ENCODE measurements around the gene SLC44A3.
A peak's percentile ranks its signal among the peaks of the same experiment; 100 is the strongest.
"Not testable (repeated sequence)": the region's sequence is repeated elsewhere in the genome, so short reads cannot be mapped to it uniquely, and the experiment has no call there.

Gene SLC44A3

DNA sequence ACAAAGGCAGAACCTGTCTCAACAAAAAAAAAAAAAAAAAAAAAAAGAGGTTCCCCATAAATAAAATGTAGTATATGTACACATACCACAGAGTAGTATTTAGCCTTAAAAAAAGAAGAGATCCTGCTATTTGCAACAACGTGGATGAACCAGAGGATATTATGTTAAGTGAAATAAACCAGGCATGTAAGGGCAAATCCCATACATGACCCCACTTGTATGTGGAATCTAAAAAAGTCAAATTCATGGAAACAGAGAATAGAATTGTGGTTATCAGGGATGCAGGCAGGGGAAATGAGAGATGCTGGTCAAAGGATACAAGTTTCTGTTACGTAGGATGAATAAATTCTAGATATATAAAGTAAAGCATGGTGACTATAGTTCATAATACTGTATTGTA lies 16.7 kb downstream of the SLC44A3 start:
- DNase-seq (ENCODE audit: low read depth in 2 of 2), result no peak

DNA sequence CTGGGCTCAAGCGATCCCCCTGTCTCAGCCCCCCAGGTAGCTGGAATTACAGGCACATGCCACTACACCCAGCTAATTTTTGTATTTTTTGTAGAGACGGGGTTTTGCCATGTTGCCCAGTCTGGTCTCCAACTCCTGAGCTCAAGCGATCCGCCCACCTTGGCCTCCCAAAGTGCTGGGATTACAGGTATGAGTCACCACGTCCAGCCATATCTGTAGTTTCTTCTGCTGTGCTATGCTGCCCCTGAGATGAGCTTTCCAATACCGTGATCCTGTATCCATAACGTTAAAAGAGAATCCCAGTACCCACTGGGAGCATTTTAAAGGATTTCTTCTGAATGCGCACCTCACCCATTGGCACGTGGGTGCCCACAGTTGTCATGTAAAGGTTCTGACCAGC lies 20.2 kb downstream of the SLC44A3 start:
- not testable (repeated sequence) for DNase-seq (ENCODE audit: low read depth in 2 of 2)

DNA sequence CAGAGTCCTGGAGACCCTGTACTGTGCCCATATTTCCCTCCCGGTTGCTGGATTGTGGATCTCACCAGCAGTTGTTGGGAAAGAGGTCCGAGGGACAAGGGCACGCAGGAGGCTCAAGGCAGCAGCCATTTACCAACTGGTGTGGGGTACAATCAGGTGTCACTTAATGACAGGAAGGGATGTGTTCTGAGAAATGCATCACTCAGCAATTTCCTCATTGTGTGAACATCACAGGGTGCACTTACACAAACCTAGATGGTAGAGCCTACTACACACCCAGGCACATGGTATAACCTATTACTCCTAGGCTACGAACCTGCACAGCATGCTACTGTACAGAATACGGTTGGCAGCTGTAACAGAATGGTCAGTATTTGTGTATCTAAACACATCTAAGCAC lies 20.7 kb downstream of the SLC44A3 start:
- DNase-seq (ENCODE audit: low read depth in 2 of 2), result no peak

DNA sequence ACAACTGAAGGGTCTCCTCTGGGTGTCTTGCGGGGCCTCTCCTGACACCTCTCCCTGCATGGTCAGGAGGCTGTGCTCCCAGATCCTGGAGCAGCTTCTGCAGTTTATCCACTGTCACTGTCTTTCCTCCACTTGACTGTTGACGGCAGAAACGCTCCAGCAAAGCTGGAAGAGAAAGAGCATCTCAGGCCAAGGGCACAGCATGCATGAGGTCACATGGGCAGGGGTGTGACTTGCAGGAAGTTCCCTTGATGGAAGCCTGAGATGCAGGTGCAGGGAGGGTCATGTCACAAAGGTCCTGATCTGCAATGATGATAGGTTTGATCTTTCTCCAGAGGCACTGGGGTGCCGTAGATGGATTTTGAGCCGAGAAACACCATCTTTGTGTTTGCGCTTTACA lies 23.3 kb downstream of the SLC44A3 start:
- no peak for DNase-seq (ENCODE audit: low read depth in 2 of 2)

DNA sequence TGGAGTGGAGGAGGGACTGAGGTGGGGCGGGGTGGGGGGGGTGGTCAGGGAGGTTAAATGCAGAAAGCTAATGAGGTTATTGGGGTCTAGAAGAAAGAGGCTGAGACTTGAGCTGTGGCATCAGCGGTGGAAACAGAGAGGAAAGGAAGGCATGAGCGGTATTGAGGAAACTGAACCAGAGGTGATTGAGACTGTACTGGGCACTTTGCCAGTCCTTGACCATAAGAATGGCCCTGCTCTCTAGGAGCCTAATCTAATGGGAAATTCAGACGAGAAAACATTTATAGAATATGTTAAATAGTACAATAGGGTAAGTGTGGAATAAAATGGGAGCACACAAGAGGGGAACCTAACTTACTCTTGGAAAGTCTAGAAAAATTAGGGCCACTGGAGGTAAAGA lies 23.7 kb downstream of the SLC44A3 start:
- no peak for DNase-seq (ENCODE audit: low read depth in 2 of 2)

DNA sequence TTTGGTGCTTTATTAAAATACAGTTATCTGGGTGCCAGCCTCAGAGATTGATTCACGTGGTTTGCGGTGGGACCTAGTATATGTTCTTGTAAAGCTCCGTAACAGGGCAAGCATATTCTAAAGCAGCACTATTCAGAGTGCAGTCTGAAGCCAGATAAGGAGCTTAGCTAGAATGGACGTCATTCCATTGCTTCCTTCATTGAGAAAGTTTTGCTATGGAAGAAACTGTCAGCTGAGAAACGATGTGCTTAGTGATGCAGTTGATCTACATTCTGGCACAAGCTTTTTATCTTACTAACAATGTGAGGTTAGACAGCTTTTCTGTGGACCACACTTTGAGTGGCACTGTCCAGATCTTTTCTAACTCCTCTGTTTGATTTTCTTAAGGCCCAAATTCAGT lies 26.2 kb downstream of the SLC44A3 start:
- no peak for DNase-seq (ENCODE audit: low read depth in 2 of 2)

DNA sequence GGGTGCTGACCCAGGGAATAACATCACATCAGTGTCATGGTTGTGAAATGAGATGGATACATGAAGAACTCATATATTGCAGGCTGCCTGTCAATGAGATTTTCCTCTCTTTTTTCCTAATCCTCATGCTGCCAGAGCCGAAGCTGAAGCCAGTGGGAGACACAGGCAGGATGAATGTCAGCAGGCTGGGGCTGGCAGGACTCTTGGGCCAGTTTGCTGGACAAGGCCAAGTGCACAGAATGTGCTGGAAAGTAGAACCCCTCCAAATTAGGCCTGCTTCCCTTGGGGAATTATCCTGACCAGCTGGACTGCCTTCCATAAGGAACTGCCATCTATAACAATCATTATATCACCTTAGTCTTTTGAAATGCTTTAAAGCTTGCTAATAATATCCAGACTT lies 31.4 kb downstream of the SLC44A3 start:
- DNase-seq (ENCODE audit: low read depth in 2 of 2), result no peak

DNA sequence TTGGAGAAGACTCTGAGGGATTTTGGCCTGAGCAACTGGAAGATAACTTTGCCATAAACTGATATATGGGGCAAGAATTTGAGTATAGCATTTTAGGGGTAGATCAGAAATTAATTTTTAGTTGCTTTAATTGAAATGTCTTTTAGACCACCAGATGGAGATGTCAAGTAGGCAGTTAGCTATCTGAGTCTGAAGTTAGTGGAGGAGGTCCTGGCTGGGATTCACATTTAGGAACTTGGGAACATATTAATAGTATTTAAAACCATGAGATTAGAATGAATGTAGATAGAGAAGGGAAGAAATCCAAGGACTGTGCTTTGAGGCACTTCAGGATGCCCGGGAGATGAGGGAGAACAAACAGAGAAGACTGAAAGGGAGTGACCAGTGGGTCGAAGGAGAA lies 32.6 kb downstream of the SLC44A3 start:
- no peak for DNase-seq (ENCODE audit: low read depth in 2 of 2)

DNA sequence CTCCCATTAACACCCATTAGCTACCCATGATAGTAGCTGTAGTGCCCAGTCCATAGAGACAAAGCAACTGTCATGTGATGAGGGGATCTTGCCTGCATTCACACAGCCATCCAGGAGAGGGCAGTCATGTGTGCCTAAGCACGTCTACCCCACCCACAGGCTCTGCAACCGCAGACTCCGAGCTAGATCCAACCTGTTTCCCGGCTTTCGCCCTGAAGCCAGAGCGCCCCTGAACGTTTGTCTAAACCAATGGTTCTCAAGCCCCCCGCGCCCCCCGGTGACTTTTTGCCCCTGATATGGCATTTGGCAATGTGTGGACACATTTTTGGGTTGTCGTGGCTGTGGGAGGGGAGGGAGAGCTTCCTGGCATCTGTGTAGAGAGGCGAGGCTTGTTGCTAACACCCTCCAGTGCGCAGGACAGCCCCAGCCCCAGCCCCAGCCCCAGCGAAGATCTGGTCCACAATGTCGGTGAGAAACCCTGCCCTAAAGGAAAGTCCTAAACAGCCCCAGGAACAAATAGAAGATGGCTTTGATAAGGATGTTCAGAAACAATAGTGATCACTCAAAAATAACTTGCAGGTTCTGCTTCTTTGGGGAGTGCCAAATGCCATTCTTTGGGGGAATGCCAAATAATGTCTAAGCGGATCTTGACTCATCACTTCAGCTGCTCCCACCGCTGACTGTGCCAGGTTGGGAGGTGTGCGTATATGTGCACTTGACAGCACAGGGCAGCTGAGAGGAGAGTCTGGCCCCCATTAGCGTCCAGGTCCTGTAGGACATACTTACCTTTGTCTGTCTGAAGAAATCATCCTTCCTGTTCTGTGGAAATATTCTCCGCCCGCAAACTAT lies 34.5 kb downstream of the SLC44A3 start:
- peak; percentile 71 for DNase-seq (ENCODE audit: low read depth in 2 of 2)

DNA sequence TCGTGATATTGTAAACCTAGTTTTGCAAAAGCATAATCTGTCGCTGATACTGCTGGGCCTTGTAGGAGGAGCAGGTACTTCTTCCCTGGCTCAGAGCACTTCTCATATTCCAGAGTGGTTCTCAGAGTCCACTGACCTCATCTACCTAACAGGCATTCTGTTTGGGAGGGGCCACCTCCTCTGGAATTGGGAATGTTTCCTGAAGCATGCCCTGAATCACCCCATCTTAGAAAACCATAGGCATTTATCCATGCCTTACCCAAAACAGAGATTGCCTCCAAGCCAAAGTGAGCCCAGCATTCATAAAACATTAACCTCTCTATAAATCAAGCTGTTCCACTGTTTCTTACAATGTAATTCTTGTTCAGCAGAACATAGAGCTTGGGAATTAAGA lies 35.1 kb downstream of the SLC44A3 start:
- DNase-seq (ENCODE audit: low read depth in 2 of 2), result no peak

DNA sequence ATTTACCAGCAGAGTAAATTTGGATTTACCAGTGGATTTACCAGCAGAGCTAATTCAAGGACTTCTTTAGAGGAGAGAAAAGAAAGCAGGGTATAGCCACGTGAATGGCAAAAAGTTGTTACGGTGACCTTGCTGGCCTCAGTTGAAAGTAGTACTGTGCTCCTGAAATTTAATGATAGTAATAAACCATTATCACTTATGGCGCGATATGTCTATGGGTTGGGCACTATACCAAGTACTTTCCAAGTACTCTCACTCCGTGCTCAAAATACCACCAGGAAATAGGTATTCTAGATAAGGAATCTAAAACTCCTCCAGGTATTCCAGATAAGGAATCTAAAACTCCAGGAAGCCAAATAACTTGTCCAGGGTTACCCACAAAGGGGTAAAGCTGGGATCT lies 35.8 kb downstream of the SLC44A3 start:
- no peak for DNase-seq (ENCODE audit: low read depth in 2 of 2)

DNA sequence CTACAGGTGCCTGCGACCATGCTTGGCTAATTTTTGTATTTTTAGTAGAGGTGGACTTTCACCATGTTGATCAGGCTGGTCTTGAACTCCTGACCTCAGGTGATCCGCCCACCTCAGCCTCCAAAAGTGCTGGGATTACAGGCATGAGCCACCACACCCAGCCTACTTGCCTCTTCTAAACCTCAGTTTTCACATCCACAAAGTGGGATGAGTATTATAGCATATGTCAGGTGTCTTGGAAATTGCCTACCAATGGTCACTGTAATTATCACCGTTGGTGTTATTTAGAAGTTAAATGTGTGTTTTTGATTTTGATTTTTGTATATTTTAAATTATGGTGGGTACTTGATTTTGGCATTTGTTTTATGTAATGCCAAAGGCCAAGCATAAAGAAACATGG lies 36.7 kb downstream of the SLC44A3 start:
- no peak for DNase-seq (ENCODE audit: low read depth in 2 of 2)

DNA sequence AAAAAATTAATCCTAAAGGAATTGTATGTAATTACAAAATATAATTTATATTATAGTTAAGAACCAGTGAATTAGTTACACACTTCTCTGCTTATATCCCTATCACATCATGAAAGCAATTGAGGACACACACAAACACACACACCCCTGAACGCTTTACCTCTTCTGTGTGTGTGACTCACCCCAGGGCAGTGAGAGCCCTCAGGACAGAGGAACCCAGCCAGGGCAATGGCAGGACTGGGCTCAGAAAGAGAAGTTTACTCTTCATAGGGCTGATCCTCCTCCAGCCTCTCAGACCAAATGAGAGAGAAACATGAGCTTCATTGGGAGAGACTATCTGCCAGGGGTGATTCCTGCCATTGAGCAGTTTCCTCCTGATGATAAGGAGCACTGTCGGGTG lies 38.1 kb downstream of the SLC44A3 start:
- no peak for DNase-seq (ENCODE audit: low read depth in 2 of 2)

DNA sequence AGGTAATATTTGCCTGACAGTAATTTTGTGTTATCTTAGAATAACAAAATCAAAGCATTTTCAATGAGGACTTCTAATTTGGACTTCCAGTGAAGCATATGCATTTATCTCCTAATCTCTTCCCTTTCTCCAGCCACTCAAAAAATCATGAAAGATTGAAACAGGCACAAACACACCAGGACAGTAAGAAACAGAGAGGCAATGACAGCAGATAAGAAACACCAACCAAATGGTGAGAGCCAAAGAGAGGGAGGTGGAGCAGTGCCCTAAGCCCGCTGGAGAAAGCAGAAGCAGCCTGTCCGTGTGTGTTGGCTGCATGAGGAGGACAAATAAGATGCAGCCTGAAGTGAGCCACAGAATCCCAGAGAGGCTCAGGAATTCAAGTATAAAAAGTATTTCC lies 39.0 kb downstream of the SLC44A3 start:
- no peak for DNase-seq (ENCODE audit: low read depth in 2 of 2)

DNA sequence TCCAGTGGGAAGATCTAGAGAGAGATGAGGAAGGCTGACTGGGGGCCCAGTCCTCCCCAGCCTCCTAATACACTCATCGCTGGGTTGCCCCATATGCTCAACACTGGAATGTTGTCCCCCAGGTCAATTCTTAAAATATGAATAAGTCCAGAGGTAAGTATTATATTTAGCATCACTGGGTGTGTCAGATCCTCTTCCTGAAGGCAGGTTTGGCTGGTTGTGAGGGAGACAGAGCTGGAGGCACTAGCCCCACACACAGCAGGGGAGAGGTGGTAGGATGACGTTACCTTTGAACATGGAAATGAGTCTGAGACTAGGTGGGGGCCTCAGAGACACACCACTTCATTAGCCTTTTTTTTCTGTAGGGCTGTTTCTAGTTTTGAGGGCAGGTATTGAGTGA lies 42.6 kb downstream of the SLC44A3 start:
- DNase-seq (ENCODE audit: low read depth in 2 of 2), result no peak

DNA sequence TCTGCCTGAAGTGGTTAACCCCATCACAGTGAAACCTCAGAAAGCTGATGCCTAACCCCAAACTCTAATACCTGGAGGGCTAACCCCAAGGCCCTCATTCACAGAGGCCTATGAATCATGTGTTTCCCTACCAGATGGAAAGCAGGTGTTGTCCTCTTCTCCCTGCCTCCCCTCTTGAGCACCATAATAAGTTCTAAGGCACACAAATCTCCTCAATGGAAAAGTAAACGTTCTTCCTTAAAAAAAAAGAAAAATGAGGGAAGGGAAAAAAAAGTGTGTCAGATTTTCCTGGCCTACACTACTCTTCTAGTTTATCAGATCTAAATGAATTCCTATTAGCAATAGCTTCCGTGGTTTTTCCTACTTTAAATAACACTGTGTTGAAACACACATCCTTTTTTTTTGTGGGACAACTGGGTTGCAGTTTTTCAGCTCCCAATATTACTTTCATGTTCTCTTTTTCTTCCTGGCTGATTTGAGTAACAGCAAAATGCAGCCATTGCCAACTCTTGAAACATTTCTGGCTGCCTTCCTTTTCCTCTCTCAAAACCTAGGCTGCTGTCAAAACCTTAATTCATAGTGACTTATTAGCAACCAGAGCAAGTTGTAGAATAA lies 43.2 kb downstream of the SLC44A3 start:
- DNase-seq (ENCODE audit: low read depth in 2 of 2), result no peak

DNA sequence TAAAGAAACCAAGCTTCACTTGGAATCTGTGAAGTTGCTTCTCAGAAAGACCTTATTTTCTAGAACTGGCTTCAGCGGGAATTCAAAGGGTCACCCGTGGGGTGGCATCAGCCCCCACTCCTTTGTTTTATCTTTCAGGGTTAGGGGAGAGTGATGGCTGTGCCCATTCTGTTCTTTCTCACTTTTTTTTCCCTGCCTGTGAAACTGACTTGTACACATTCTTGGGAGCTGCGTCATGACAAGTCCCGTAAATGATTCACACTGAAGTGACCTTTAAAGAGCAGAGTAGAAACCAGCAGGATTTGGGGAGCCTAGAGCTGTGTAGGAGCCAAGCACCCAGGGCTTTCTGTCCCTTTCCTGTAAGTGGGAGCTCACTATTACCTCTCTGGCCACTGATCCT lies 43.8 kb downstream of the SLC44A3 start:
- peak; percentile 78 to 82 for DNase-seq (ENCODE audit: low read depth in 2 of 2)

DNA sequence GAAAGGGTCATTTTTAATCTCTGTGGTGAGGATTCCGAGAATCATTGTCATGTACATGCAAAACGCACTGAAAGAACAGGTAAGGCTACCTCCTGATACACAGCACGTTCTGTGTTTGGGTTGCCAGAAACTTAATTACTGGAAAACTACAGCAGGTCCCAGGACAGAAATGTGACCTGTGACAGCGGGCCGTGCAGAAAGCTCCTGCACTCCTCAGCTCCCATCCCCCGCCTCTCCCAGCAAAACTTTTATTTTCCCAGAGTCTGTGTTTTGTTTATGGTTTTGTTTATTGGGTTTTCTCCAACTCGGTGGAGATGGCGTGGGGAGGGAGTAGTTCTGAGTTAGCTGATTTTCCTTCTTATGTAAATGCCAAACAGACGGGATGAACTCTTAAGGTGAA lies 44.7 kb downstream of the SLC44A3 start:
- no peak for DNase-seq (ENCODE audit: low read depth in 2 of 2)

DNA sequence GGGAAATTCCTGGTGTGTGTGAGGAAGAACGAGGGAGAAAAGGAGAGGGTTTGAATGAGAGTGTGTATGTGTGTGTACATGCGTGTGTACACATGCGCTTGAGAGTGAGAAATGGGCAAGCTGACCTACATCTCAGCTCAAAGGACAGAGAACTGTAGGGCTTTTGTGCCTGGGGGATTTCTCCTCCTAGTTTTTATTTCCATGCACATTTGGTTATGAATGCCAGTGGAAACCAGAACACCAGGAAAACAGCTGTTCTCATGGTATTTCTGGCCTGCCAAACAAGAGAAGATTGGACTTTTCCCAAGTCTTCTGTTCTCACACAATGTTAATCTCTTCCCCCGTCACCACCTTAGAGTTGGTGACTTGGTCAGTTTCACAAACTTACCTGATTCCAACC lies 45.2 kb downstream of the SLC44A3 start:
- DNase-seq (ENCODE audit: low read depth in 2 of 2), result peak in 1 of 2 experiments; percentile 65

DNA sequence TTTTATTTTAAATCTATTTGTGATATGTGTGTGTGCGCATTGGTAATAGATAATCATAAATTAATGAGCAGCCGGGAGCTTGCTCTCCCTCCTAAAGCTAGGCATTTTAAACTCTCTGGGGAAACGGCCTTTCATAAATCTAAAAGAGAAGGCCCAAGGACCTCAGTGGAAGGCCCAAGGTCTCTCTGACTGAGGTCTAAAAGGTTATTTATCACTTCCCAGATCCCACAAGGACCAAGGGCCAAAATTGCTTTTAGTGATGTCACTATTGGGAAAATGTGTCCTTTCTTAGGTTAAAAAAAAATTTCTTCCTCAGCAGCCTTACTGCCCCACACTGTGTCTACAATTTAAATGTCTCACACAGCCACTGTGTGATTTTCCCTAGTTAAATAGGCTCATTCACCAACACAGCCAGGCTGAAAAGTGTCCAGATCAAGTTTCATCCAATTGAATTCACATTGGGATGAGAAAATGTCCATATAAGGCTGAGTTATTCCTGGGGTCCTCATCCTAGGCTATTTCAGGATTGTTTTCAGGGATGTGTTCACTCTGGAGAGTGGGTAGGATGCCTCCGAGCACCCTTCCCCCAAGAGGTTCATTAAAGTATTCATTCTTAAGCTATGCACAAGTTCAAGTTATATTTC lies 46.1 kb downstream of the SLC44A3 start:
- peak; percentile 93 to 94 for DNase-seq (ENCODE audit: low read depth in 2 of 2)

DNA sequence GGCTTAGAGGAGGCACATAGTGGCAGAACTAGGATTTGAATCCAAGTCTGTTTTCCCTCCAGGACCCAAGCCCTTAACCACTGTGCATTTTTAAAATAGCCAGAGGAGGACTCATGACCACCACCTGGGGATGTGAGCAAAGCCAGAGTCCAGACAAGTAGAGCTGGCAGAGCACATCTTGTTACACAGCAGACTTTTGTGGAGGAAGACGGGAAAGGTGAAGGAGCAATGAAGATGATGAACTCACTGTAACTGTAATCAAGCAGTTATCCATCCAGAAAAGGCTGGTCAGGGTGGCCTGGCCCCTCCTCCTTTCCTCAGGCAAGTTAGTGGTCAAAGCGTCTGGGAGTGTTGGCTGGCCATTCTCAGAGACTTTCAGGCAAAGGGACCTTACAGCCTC lies 50.9 kb downstream of the SLC44A3 start:
- DNase-seq (ENCODE audit: low read depth in 2 of 2), result no peak

DNA sequence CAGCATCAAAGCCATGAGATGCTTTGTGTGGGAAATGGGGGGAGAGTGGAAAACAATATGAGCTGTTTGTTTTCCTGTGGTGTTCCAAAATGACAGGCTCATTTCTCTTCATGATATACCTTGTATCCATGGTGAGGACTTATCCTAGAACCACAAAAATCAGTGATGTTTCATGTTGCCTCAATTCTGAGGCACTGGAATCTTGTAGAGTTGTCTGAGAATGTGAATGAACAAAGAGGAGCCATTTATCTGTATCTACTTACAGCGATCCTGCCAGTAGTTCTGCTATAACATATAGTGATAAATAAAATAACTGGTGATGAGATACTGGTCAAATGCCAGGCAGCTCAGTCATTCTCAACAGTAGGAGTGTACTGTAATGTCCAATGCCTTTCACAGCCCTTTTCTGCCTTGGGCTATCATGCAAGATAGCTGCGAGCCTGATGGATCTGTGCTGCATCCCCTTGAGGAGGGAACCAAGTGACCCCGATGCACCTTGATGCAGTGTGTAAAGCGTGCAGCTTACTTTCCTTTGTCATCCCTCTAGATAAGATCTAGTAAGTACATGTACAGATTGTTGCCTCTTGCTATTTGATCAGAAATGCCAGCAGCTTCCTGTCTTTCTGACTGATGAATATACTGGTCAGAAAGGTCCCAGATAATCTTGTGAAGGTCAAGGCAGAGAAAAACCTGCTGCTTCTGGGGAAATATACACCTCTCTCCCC lies 52.8 kb downstream of the SLC44A3 start:
- no peak for DNase-seq (ENCODE audit: low read depth in 2 of 2)
